Stomach (tissue), 9 donors: ENCODE results near the gene CCDC158. TPM values are rescaled to one million over a fixed set of nuclear protein-coding genes. Genes with fewer than 3 reads are reported as not detected.

Source experiments
- DNase-seq, 2 donors: peaks; one replicate each; pipeline versions ENCODE4 v3.0.0 to v3.0.0-alpha.2; 2013 to 2019
- H3K27ac ChIP-seq, 5 donors: fragments of 200-600 bp in 4 of 5; sonication (generic) in 4 of 5; one replicate each; pipeline ENCODE4 v1.5.1; 2013 to 2019; ENCODE audit warnings: mild to moderate bottlenecking in 1 of 5, moderate library complexity in 1 of 5
- H3K27me3 ChIP-seq, 3 donors: fragments of 200-600 bp; sonication (generic); one replicate each; pipeline ENCODE4 v1.5.1; 2017 to 2019; ENCODE audit warnings: mixed run types in 1 of 3
- H3K36me3 ChIP-seq, 4 donors: fragments of 200-600 bp; sonication (generic); 1 replicate in 3 of 4; 2 replicates in 1 of 4; pipeline ENCODE4 v1.5.1; 2016 to 2019
- H3K4me1 ChIP-seq, 4 donors: fragments of 200-600 bp; sonication (generic); one replicate each; pipeline ENCODE4 v1.5.1; 2016 to 2019
- H3K4me3 ChIP-seq, 4 donors: fragments of 200-600 bp; sonication (generic) in 3 of 4; one replicate each; pipeline ENCODE4 v1.5.1; 2016 to 2019; ENCODE audit warnings: mild to moderate bottlenecking in 1 of 4
- H3K9me3 ChIP-seq, 4 donors: fragments of 200-600 bp; sonication (generic); one replicate each; pipeline ENCODE4 v1.5.1; 2016 to 2019
- EP300 ChIP-seq: sonication (generic); formaldehyde crosslinking; IDR thresholded peaks from one replicate; pipeline ENCODE4 v1.6.1; 2017; ENCODE audit warnings: antibody characterized with exemption
- POLR2A ChIP-seq, 4 donors: fragments of 450-650 bp; IDR thresholded peaks; one replicate each; pipeline ENCODE4 v1.6.1; 2016; ENCODE audit warnings: antibody characterized with exemption in 4 of 4, control low read depth in 2 of 4, mild to moderate bottlenecking in 1 of 4, moderate library complexity in 1 of 4
- POLR2AphosphoS5 ChIP-seq, 3 donors: sonication (generic); formaldehyde crosslinking; IDR thresholded peaks; one replicate each; pipeline ENCODE4 v1.6.1; 2016; ENCODE audit warnings: antibody characterized with exemption in 3 of 3
- WGBS, 5 donors: extraction: QIAGEN DNeasy Blood & Tissue Kit in 3 of 5; methylation state at CpG; one replicate each; pipeline versions ENCODE4 v1.1.5 to v1.1.7; 2013 to 2018; 5-methylcytosine and 5-hydroxymethylcytosine counted together
- intact Hi-C: fragments of 100-400 bp; cut with DNase I; formaldehyde crosslinking; loops from one replicate; pipeline ENCODE4 v1.15.1; 2023; ENCODE audit warnings: low total_unique reads
- polyA plus RNA-seq, 3 donors: library from polyadenylated mRNA; stranded (reverse); fragments of 200-250 nt; gene quantifications; one replicate each; pipeline ENCODE4 v1.2.3, GENCODE V29; 2013
- total RNA-seq, 5 donors: library from RNA; depleted of rRNA; stranded (reverse); fragments of >200 nt; gene quantifications; one replicate each; pipeline versions ENCODE4 v1.1.0 to v1.2.3, GENCODE V29; 2014 to 2016
- TF ChIP-seq, protein P1 (sequence below), 7 experiments: fragments of 450-650 bp in 4 of 7; fragments of 200-600 bp in 3 of 7; sonication (generic) in 3 of 7; IDR thresholded peaks; one replicate each; pipeline ENCODE4 v1.5.1; 2016 to 2019; ENCODE audit warnings: antibody characterized with exemption in 7 of 7, control low read depth in 2 of 7, mild to moderate bottlenecking in 1 of 7
- donor health status: healthy with polysubstance abuse.
- donor health status: Bipolar disorder and iron deficiency.
- donor health status: healthy.

Gene CCDC158
- total and polyA plus RNA-seq, 8 donors: 0.73 TPM; not detected in 7

DNA sequence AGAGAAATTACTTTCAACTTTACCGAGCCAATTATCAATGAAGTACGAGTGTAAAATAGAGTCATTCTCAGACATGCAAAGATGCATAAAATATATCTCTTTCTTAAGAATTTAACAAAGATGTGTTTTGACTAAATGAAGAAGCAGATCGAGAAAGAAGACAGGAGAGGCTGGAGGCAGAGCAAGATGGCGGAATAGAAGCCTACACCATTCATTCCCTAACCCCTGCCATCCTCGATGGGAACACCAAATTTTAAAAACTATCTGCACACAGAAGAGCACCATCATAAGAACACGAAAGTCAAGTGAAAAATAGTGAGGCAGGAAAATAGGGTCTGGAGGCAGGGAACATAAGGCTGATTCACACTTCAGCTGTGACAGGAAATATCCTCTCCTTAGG lies 35.0 kb downstream of the CCDC158 start:
- intact Hi-C loops: no loop called here
- Histone ChIP-seq H3K4me3 (no peak overlapping the region), H3K9me3 (peaks cover 0 to 10% (median 2%) of the 10 kb centered on the region in 4 donors), H3K27ac (no peak overlapping the region), H3K27me3 (no peaks in the 10 kb centered on the region), H3K4me1 (no peaks in the 10 kb centered on the region), H3K36me3 (no peaks in the 10 kb centered on the region)
- TF ChIP-seq EP300 (no peak), POLR2AphosphoS5 (IDR thresholded peaks at IDR 0.05) (no peak), POLR2A (IDR thresholded peaks at IDR 0.05) (no peak)
- TF ChIP-seq, protein P1, sequence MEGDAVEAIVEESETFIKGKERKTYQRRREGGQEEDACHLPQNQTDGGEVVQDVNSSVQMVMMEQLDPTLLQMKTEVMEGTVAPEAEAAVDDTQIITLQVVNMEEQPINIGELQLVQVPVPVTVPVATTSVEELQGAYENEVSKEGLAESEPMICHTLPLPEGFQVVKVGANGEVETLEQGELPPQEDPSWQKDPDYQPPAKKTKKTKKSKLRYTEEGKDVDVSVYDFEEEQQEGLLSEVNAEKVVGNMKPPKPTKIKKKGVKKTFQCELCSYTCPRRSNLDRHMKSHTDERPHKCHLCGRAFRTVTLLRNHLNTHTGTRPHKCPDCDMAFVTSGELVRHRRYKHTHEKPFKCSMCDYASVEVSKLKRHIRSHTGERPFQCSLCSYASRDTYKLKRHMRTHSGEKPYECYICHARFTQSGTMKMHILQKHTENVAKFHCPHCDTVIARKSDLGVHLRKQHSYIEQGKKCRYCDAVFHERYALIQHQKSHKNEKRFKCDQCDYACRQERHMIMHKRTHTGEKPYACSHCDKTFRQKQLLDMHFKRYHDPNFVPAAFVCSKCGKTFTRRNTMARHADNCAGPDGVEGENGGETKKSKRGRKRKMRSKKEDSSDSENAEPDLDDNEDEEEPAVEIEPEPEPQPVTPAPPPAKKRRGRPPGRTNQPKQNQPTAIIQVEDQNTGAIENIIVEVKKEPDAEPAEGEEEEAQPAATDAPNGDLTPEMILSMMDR (IDR thresholded peaks at IDR 0.05): no peak
- WGBS, 5 donors: 89 to 95% (median 94%) methylated on average over 6 of the region's 6 CpGs
- no peak for DNase-seq

DNA sequence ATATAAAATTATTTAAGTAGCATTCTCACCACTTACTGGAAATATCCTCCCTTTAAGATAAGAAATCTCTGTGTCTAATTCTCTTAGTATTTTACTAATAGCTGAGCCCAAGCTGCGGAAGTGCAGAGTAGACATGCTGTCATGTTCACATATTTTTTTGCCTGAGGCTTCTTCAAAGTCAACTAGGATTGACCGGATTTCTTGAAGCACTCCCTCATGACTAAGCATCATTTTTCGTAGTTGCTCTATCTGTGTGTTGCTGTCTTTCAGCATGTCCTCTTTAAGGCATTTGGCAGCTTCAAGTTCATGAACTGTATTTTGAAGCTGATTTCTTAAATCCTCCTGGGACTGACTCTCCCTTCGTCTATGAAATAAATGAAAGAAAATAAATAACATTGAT lies 36.9 kb downstream of the CCDC158 start:
- DNase-seq: no peak
- H3K27me3 ChIP-seq: no peaks in the 10 kb centered on the region
- 84 to 92% (median 86%) methylated on average over 4 of the region's 4 CpGs for WGBS, 5 donors
- H3K4me3 ChIP-seq: no peak overlapping the region
- H3K36me3 ChIP-seq: no peaks in the 10 kb centered on the region
- H3K9me3 ChIP-seq: peaks cover 0 to 7% (median 0%) of the 10 kb centered on the region in 4 donors
- H3K4me1 ChIP-seq: no peaks in the 10 kb centered on the region
- intact Hi-C loops: no loop called here
- TF ChIP-seq, protein P1 (IDR thresholded peaks at IDR 0.05): no peak
- TF ChIP-seq POLR2A (IDR thresholded peaks at IDR 0.05): no peak
- no peak for TF ChIP-seq EP300
- no peak for TF ChIP-seq POLR2AphosphoS5 (IDR thresholded peaks at IDR 0.05)
- no peak overlapping the region for H3K27ac ChIP-seq

DNA sequence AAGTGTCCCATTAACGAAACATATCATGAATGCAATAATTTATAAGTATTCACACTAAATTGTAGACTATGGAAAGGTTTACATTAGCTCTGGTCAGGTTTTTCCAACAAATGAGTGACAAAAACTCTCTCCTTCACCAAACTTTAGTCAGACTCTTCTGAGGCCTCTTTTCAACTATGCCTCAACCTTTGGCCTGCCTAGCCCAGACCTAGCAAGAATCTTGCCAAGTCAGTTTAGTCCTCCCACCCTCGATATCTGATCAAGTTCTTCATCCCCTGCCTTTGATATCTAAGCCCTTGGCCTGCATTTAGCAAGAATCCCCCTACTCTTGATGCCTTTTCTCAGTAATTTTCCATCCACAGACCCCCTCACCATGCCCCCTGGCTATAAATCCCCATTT lies 37.9 kb downstream of the CCDC158 start:
- TF ChIP-seq POLR2AphosphoS5 (IDR thresholded peaks at IDR 0.05): no peak
- Histone ChIP-seq H3K36me3 (no peaks in the 10 kb centered on the region), H3K27me3 (no peaks in the 10 kb centered on the region), H3K9me3 (peaks cover 0 to 7% (median 0%) of the 10 kb centered on the region in 4 donors), H3K4me1 (peaks cover 0 to 4% (median under 1%) of the 10 kb centered on the region in 4 donors), H3K4me3 (no peak overlapping the region), H3K27ac (no peak overlapping the region)
- intact Hi-C loops: no loop called here
- WGBS, 5 donors: 77 to 96% (median 89%) methylated on average over 2 of the region's 2 CpGs
- no peak for DNase-seq

DNA sequence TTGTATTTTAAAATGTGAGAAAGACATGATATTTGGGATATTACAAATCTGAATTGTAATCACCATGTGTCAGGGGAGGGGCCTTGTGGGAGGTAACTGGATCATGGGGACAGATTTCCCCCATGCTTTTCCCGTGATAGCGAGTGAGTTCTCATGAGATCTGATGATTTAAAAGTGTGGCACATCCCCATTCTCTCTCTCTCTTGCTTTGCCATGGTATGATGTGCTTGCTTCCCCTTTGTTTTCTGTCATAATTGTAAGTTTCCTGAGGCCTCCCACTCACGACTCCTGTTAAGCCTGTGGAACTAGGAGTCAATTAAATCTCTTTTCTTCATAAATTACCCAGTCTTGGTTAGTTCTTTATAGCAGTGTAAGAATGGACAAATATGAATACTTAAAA lies 39.0 kb downstream of the CCDC158 start:
- H3K27me3 ChIP-seq: no peaks in the 10 kb centered on the region
- H3K27ac ChIP-seq: no peak overlapping the region
- 83 to 94% (median 91%) methylated on average over 3 of the region's 3 CpGs for WGBS, 5 donors
- H3K9me3 ChIP-seq: peaks cover 0 to 7% (median 0%) of the 10 kb centered on the region in 4 donors
- peaks cover 9 to 14% (median 10%) of the 10 kb centered on the region in 4 donors for H3K4me1 ChIP-seq
- intact Hi-C loops: no loop called here
- DNase-seq: no peak
- H3K36me3 ChIP-seq: no peaks in the 10 kb centered on the region
- H3K4me3 ChIP-seq: no peak overlapping the region
- TF ChIP-seq POLR2A (IDR thresholded peaks at IDR 0.05) (no peak), POLR2AphosphoS5 (IDR thresholded peaks at IDR 0.05) (no peak), EP300 (no peak)
- TF ChIP-seq, protein P1 (IDR thresholded peaks at IDR 0.05): no peak

DNA sequence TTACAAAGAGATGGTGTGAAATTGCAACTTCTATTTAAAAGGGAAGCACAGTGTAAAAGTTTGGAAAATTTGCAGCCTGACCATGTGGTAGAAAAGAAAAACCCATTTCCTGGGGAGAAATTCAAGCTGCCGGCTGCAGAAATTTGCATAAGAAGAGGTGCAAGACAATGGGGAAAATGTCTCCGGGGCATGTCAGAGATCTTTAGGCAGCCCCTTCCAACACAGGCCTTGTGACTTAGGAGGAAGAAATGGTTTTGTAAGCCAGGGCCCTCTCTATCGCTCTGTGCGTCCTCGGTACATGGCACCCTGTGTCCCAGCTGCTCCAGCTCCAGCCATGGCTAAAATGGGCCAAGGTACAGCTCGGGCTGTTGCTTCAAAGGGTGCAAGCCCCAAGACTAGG lies 40.4 kb downstream of the CCDC158 start:
- intact Hi-C loops: no loop called here
- H3K27me3 ChIP-seq: no peaks in the 10 kb centered on the region
- no peak for TF ChIP-seq EP300
- TF ChIP-seq POLR2AphosphoS5 (IDR thresholded peaks at IDR 0.05): no peak
- TF ChIP-seq, protein P1 (IDR thresholded peaks at IDR 0.05): no peak
- TF ChIP-seq POLR2A (IDR thresholded peaks at IDR 0.05): no peak
- DNase-seq: no peak
- H3K9me3 ChIP-seq: peaks cover 0 to 7% (median 0%) of the 10 kb centered on the region in 4 donors
- H3K4me1 ChIP-seq: peaks cover 10 to 15% (median 13%) of the 10 kb centered on the region in 4 donors
- no peak overlapping the region for H3K27ac ChIP-seq
- H3K36me3 ChIP-seq: no peaks in the 10 kb centered on the region
- H3K4me3 ChIP-seq: no peak overlapping the region
- WGBS, 5 donors: 92 to 98% (median 95%) methylated on average over 6 of the region's 6 CpGs
